Ureter (tissue), 1 donor: Measurements from ENCODE around the gene HPN. TPM values are rescaled to one million over a fixed set of nuclear protein-coding genes. Genes with fewer than 3 reads are reported as not detected.
"Not testable (repeated sequence)": the region's sequence is repeated elsewhere in the genome, so short reads cannot be mapped to it uniquely, and the experiment has no call there.

Experiments
- DNase-seq: peaks from one replicate; pipeline ENCODE4 v3.0.0-alpha.2; 2020; ENCODE audit warnings: low spot score
- total RNA-seq: library from RNA; stranded (reverse); gene quantifications from one replicate; pipeline ENCODE4 v1.2.4, GENCODE V29; 2023
- donor health status: DM: yes; HTN: yes; CAD: no.

HPN gene
- total RNA-seq, 1 donor from 2014 or later: 0.73 TPM

- no peak for DNase-seq
These were observed 31.8 kb upstream of the HPN start for GRCh38 chr19:35009424-35010415.

DNA sequence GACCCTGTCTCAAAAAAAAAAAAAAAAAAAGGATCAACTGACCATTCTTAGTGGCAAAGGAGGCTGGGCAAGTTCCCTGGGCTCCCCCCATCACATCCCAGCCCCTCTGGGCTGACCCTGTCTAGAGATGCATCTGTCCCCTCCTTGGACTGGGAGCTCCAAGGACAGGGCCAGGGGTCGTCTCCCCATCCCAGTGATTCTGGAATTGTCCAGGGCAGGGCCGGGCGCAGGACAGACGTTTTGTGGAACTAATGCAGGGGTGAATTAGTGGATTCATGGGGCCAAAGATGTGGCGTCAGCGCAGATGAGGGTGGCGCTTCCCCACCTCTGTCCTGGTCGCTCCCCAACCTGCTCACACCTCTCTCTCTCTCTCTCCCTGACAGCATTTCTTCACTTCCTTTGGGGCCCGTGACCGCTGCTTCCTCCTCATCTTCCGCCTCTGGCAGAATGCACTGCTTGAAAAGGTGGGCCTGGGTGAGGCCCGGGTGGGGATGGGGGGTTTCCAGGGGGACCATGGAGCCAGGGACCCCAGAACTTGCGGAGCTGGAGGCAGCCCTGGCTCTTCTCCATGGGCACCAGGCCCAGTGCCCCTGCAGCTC lies 30.3 kb upstream of the HPN start:
- DNase-seq: no peak

GRCh38 chr19:35011737-35012682 lies 29.5 kb upstream of the HPN start:
- DNase-seq: no peak

DNA sequence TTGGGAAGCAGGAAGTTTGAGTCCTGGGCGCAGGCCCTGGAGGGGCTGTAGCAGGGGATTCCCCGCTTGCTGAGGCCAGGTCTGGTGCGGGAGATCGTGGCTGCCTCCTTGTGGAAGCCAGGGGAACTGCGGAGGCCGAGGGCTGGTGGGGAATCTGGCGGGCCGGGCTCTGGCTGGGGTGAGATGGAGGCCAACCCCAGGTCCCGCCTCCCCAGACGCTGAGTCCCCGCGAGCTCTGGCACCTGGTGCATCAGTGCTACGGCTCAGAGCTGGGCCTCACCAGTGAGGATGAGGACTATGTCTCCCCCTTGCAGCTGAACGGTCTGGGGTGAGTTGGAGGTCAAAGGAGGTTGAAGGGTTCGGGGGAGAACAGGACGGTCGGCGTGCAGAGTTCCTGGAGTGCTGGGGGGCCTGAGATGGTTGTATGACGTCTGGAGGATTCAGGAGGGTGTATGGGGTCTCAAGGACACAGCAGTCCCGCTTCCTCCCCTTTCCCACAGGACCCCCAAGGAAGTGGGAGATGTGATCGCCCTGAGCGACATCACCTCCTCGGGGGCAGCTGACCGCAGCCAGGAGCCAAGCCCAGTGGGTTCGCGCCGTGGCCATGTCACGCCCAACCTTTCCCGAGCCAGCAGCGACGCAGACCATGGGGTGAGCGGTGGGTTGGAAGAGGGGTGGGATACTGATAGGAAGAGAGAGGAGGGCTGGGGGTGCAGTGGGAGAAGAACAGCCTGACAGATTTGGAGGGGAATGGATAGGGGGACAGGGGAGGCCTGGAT lies 28.3 kb upstream of the HPN start:
- peak; percentile 76 for DNase-seq

DNA sequence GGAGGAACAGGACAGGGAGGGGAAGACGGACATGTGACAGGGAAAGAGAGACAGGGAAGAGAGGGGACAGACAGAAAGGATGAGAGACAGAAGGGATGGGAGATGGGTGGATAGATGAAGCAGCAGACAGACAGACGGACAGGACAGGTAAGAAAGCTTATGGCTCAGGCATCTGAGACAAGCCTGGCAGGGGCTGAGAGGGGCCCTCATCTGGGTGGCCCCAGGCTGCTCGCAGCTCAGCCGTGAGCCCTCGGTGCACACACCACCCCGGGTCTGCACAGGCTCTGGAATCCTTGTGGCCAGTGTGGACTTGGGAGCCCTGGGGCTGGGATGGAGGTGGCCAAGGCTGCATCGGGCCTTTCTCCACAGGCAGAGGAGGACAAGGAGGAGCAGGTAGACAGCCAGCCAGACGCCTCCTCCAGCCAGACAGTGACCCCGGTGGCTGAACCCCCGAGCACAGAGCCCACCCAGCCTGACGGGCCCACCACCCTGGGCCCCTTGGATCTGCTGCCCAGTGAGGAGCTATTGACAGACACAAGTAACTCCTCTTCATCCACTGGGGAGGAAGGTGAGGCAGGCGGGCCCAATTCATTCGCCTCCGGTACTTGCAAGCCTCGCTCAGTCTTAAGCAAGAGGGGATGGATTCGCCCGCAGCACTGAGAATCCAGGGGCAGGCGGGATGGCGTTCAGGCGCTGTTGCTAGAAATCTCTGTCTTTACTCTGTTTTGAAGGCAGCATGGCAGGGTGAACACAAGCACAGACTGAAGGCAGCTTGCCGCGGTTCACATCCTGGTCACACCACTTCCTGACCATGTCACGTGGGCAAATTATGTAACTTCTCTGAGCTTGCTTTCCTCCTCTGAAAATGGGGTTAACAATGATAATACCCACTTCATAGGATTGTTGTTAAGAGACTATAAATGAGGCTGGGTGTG lies 27.4 kb upstream of the HPN start:
- no peak for DNase-seq

GRCh38 chr19:35014774-35015173 lies 26.7 kb upstream of the HPN start:
- DNase-seq: not testable (repeated sequence)

GRCh38 chr19:35015270-35015953 lies 26.1 kb upstream of the HPN start:
- DNase-seq: no peak

DNA sequence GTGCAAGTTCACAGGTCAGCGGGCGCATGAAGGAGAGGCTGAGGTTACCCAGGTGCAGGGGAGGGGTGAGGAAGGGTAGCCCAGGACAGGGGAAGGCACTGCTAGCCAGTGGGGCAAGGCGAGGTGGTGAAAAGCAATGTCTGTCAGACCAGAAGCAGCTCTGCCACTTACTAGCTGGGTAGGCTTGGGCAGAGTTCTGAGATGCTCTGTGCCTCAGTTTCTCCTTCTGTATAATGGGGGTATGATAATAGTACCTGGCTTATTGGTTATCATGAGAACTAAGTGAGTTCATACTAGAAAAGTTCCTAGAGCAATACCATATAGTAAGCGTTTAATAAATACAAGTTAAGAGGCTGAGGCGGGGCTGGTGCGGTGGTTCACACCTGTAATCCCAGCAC lies 25.6 kb upstream of the HPN start:
- no peak for DNase-seq

GRCh38 chr19:35017507-35017906 lies 24.0 kb upstream of the HPN start:
- no peak for DNase-seq

DNA sequence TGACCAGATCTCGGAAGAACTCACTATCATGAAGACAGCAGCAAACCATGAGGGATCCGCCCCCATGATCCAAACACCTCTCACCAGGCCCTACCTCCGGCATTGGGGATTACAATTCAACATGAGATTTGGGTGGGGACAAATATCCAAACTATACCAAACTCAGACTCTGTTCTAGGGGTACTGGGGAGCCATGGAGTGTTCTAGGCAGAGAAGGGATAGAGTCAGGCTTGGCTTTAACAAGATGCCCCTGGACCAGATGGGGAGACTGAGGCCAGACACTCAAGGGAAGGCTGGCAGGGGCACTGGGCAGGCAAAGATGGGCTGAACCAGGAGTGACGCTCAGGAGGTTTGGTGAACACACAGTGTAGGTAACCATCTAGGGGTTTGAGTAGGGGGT lies 23.1 kb upstream of the HPN start:
- no peak for DNase-seq

GRCh38 chr19:35019144-35019543 lies 22.4 kb upstream of the HPN start:
- DNase-seq: no peak

DNA sequence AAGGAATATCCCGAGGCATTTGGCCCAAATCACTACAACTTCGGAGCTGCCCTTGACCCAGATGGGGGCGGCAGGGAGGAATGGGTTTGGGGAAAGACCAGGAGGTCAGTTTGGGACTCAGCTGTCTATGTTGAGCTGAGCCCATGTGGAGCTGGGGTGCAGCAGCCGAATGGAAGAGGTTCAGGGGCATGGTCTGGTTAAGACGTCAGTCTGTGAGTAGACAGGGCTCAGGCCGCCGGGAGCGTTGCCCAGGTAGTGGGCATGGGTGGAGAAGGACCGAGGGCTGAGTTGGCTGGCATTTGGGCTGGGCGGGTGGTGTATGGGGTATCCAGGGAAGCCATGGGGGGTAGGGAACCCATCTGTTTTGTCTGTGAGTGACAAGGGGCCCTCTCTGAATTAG lies 20.5 kb upstream of the HPN start:
- DNase-seq: no peak

GRCh38 chr19:35021596-35021995 lies 19.9 kb upstream of the HPN start:
- no peak for DNase-seq

DNA sequence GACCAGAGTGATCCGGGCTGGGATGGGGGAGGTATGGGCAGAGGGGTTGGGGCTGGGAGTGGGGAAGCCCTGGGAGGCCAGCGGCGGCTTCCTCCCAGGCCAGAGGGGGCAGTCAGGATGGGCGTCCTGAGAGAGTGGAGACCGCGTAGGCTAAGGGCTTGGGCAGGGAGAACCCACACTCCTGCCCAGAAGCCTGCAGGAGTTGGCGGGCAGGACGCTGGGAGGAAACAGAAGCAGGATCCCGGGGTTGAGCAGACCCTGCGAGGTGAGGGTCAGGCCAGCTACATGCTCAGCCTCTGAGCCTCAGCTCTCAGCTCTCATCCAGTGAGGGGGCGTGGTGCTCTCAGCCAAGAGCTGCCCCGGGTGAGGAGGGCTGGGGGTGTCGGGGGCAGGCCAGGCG lies 19.1 kb upstream of the HPN start:
- no peak for DNase-seq

DNA sequence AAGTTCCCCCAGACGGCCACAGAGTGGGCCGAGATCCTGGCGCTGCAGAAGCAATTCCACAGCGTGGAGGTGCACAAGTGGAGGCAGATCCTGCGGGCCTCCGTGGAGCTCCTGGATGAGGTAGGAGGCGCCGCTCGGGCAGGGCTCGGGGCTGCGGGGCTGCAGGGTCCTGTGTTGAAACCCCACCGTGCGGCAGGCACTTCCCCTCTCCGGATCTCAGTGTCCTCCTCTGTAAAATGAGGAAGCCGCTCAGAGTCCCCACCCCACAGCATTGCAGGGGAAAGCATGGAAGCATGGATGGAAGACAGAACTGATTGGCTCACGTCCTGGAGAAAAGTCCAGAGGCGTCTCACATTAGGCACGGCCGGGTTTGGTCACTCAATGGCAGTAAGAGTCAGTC lies 18.1 kb upstream of the HPN start:
- no peak for DNase-seq

DNA sequence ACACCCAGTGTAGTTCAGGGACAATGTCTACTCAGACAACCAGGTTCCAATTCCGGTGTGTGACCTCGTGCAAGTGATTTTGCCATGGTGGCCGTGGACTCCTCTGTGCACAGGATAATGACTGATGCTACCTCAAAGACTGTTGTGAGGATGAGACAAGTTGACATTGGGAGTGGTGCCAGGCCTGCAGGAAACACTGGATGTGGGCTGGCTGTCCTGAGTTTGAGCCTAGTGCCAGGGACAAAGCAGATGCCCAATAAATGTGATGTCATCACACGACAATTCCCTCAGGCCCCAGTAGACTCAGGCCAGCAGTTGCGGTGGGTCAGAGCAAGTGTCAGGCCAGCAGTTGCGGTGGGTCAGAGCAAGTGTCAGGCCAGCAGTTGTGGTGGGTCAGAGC lies 17.4 kb upstream of the HPN start:
- no peak for DNase-seq

- no peak for DNase-seq
These were observed 15.6 kb upstream of the HPN start for GRCh38 chr19:35025969-35026368.

- no peak for DNase-seq
These were observed 15.1 kb upstream of the HPN start for GRCh38 chr19:35026418-35026817.

GRCh38 chr19:35027009-35027408 lies 14.5 kb upstream of the HPN start:
- DNase-seq: no peak
